Coronary artery (tissue), 2 donors: ENCODE data around the gene CNOT6L.
"Not testable (repeated sequence)": the region's sequence is repeated elsewhere in the genome, so short reads cannot be mapped to it uniquely, and the experiment has no call there.

Source experiments
- DNase-seq: peaks from one replicate; pipeline ENCODE4 v3.0.0-alpha.2; 2017; ENCODE audit warnings: low spot score
- H3K27ac ChIP-seq, 2 donors: fragments of 200-600 bp; sonication (generic); one replicate each; pipeline ENCODE4 v1.5.1; 2016 to 2019
- H3K4me3 ChIP-seq: fragments of 200-600 bp; sonication (generic); 2 replicates; pipeline ENCODE4 v1.5.1; 2016; ENCODE audit warnings: mild to moderate bottlenecking, moderate library complexity
- TF ChIP-seq, protein P1 (sequence below): fragments of 200-600 bp; sonication (generic); IDR thresholded peaks from one replicate; pipeline ENCODE4 v1.5.1; 2019; ENCODE audit warnings: antibody characterized with exemption

Gene CNOT6L

GRCh38 chr4:77818602-77819403, at the start of gene CNOT6L:
TSS of gene CNOT6L (minus strand) at chr4:77819368. CDS start at chr4:77819308, 60 bp downstream.
- Histone ChIP-seq H3K4me3 (peak within 1 kb of the TSS; percentile 96), H3K27ac (peak within 1 kb of the TSS; percentile 98 to 99)
- DNase-seq = peak; percentile 84
- TF ChIP-seq, protein P1, sequence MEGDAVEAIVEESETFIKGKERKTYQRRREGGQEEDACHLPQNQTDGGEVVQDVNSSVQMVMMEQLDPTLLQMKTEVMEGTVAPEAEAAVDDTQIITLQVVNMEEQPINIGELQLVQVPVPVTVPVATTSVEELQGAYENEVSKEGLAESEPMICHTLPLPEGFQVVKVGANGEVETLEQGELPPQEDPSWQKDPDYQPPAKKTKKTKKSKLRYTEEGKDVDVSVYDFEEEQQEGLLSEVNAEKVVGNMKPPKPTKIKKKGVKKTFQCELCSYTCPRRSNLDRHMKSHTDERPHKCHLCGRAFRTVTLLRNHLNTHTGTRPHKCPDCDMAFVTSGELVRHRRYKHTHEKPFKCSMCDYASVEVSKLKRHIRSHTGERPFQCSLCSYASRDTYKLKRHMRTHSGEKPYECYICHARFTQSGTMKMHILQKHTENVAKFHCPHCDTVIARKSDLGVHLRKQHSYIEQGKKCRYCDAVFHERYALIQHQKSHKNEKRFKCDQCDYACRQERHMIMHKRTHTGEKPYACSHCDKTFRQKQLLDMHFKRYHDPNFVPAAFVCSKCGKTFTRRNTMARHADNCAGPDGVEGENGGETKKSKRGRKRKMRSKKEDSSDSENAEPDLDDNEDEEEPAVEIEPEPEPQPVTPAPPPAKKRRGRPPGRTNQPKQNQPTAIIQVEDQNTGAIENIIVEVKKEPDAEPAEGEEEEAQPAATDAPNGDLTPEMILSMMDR = no peak

DNA sequence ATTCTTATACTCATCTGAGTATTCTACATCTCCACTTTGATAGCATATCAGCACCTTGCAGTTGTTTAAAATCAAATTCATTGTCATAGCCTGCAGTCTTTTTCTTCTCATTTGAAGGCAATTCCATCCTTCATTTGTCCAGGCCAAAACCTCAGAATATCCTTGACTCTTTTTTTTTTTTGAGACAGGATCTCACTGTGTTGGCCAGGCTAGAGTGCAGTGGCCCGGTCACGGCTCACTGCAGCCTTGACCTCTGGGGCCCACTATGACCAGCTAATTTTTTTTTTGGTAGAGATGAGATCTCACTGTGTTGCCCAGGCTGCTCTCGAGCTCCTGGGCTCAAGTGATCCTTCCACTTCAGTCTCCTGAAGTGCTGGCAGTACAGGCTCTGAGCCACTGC, 46.1 kb upstream of the CNOT6L start:
- Histone ChIP-seq H3K4me3 (no peak overlapping the region), H3K27ac (no peak overlapping the region)
- TF ChIP-seq, protein P1 = no peak
- DNase-seq = no peak

DNA sequence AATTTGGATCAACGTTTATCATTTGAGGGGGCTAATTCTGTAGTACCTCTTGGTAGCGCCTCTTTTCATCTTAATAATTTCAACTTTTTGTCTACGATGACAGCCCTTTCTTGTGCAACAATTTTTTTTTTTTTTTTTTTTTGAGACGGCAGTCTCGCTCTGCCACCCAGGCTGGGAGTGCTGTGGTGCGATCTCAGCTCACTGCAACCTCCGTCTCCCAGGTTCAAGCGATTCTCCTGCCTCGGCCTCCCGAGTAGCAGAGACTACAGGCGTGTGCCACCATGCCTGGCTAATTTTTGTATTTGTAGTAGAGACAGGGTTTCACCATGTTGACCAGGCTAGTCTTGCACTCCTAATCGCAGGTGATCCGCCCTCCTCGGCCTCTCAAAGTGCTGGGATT, 44.2 kb upstream of the CNOT6L start:
- H3K4me3 ChIP-seq = peak overlapping the region; percentile 79
- DNase-seq, H3K27ac ChIP-seq: not testable (repeated sequence)

DNA sequence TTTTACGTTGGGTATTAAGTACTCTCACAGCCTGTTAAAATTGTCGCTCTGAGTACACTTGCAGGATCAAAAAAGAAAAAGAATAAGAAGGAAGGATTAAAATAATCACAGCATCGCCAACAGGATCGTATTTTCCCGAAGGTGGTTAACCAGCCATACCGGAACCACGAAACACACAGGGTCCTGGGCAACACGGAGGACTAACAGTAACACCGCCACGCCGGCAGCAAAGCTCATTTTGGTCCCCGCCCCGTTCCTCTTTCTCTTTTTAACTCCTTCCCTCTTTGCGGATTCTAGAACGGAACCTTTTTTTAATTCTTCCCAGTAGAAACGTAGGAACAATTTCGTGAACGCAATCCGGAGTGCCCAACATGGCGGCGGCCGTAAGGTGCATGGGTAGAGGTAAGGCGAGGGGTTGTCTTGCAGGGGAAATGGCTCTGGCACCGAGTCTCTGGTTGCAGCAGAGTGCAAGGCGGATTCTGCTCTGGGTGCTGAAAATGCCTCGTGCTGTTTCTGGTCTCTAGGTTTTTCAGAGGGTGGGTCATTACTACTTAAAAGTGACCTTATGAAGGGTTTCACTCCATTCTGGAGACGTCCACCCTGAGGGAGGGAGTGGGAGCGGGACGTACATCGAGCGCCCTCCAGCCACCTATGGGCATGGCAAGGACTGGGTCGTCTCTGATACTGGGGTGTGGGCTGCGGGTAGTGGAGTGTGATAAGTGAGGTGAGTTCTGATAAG, 43.5 kb upstream of the CNOT6L start, which contains the start of gene MRPL1:
Gene MRPL1 (plus strand): TSS at position 353 of the 739 bp plus-strand sequence. CDS start 19 bp downstream, at position 372.
- peak; percentile 91 for DNase-seq
- H3K27ac ChIP-seq = peak within 1 kb of the TSS; percentile 86
- peak within 1 kb of the TSS; percentile 79 for H3K4me3 ChIP-seq
- TF ChIP-seq, protein P1 = no peak

DNA sequence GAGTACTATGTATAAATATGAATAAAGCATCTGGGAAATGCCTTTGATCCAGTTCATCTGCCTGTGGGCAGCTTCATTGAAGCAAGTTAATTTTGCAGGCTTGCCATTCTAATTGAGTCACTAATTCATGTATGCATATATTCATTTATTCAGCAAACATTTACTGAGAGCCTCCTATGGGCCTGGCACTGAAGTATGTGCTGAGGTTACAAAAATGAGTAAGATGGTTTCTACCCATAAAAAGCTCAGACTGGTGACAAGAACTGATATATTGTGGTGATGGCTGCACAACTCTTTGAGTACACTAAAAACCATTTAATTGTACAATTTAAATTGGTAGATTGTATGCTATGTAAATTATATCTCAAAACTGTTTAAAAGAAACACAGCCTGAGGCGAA, 42.3 kb upstream of the CNOT6L start:
- DNase-seq = no peak
- H3K27ac ChIP-seq = peak overlapping the region; percentile 86
- H3K4me3 ChIP-seq = peak overlapping the region; percentile 79
- TF ChIP-seq, protein P1 = no peak

- Histone ChIP-seq H3K27ac (no peak overlapping the region), H3K4me3 (no peak overlapping the region)
- TF ChIP-seq, protein P1 = no peak
- no peak for DNase-seq
These were observed 40.1 kb upstream of the CNOT6L start for GRCh38 chr4:77859256-77859655.

DNA sequence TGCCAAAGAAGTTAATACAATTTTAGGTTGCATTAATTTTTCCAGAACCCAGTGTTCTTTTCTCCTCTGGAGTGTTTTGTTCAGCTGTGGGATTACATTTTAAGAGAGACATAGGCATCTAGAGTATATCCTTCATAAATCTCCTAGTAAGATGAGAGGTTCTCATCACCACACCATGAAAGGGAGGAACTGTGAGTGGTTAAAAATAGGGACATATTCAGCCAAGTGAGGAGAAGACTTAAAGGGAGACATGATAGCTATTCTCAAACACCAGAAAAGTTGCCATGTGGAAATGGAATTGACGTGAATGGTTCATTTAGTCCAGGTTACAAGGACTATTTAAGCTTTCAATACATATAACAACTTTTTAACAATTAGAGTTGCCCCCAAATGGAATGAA, 37.0 kb upstream of the CNOT6L start:
- TF ChIP-seq, protein P1 = no peak
- DNase-seq = no peak
- H3K4me3 ChIP-seq = no peak overlapping the region
- H3K27ac ChIP-seq = no peak overlapping the region
